GOT3 (cell line): ENCODE data around the gene CLDN20.

ENCODE experiments used
- DNase-seq: peaks from one replicate; lab custom pipeline; 2025; ENCODE audit warnings: mixed read lengths; lab: John Stamatoyannopoulos, UW

CLDN20 gene

GRCh38 chr6:155269765-155270164 is 6.0 kb downstream of the CLDN20 start:
- no peak for DNase-seq

GRCh38 chr6:155270561-155271091 is 6.8 kb downstream of the CLDN20 start:
- no peak for DNase-seq

GRCh38 chr6:155271145-155271544 is 7.3 kb downstream of the CLDN20 start:
- DNase-seq: no peak

DNA sequence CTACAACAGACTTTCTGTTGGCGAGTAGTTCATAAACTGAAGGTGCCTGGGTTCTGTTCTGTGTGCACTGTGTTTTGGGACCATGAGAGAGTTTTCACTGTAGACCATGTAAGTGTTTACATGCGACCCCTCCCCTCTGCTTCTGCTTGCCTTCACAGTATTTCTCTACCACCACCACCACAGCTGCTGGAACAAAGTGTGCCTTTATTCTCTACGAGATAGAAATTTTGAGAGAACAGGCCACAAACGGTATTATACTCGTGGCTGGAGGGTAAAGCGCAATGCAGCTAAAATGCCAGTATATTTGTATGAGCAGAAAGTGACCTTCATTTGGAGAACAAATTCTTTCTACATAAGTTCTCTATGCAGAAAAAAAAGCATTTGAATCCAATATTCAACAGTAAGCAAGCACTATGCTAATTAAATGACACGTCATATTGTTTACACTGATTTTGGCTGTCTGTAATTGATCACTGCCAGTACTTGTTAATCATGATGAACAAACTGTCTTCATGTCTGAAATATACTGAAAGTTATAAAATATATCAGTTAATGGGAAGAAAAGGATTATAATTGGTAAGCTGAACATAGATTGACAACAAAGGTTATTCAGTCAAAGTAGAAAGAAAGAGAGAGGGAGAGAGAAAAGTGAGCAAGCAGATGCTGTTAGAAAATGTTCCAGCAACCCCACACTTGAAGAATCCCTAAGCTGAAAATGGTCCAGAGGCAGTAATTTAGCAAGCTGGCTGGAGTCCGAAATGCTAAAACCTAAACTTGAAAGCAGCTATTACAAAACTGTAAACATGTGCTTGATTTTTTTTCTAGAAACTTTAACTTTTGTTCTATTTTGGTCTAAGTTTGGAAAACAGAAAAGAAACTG is 8.8 kb downstream of the CLDN20 start:
- no peak for DNase-seq

- DNase-seq: no peak
Measured at GRCh38 chr6:155273431-155273830, 9.6 kb downstream of the CLDN20 start.

- DNase-seq: no peak
Measured at GRCh38 chr6:155274106-155274505, 10.3 kb downstream of the CLDN20 start.

DNA sequence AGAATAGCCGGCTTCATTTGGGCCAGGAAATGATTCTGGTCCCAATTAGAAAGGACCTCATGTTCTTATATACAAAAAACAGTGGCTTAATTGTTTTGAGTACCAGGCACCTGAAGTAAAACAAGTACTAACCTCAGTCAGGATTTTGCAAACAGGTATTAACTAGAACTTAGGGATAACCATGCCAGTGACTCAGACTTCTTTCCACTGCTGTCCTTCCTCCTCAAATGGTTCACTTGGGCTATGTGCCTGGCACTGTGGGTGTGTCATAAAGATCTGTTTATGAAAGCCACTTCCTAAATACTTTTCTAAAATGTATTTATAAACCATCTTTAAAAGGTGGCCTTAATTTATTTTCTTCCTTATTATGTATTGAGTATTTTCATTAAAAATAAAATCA is 10.7 kb downstream of the CLDN20 start:
- no peak for DNase-seq

- DNase-seq: no peak
Measured at GRCh38 chr6:155275808-155276480, 12.1 kb downstream of the CLDN20 start.

- DNase-seq: no peak
Measured at GRCh38 chr6:155276638-155277037, 12.8 kb downstream of the CLDN20 start.

DNA sequence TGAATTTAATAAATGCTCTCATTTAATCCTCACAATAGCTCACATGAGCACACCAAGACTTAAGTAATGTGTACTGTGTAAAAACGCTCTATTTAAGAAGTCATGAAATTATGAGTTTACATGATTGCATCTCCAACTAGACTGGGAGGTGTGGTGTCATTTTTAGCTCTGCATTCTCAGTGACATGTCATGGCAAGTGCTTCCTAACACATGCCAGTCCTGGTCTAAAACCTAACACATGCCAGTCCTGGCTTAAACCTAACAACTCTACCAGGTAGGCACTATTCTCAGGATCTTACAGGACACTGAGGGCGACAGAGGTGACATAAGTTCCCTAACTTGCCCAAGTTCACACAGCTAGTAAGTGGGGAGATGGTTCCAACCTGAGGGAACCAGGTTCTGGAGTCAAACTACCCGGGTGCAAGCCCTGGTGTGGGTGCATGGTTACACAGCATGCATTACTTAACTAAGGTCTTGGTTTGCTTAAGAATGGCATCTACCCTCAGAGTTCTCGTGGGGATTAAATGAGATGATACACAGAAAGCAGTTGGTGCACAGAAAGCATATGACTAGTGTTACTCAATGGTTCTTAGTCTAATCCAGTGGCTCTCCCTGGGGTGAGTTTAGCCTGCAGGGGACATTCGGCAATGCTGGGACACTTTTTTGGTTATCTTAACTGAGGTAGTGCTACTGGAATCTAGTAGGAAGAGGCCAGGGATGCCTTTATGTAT is 14.7 kb downstream of the CLDN20 start:
- no peak for DNase-seq

- DNase-seq: no peak
Measured at GRCh38 chr6:155284775-155285174, 21.0 kb downstream of the CLDN20 start.

DNA sequence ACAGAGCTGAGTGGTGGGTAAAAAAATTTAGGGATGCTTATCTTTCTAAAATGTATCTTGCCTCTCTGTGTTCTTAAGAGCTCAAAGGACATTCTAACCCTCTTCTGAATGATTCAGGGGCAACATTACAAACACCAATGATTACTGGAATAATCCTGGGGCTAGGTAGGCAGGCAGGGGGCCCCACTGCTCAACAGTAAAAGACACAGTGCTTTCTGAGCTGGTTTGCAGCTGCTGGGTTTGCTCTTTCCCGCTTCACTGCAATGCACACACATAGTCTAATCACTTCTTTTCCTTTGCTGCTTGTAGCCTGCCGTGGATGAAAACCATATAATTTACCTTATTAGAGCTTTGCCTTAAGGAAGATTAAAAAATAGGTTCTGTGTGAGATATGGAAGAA is 23.9 kb downstream of the CLDN20 start:
- DNase-seq: no peak

DNA sequence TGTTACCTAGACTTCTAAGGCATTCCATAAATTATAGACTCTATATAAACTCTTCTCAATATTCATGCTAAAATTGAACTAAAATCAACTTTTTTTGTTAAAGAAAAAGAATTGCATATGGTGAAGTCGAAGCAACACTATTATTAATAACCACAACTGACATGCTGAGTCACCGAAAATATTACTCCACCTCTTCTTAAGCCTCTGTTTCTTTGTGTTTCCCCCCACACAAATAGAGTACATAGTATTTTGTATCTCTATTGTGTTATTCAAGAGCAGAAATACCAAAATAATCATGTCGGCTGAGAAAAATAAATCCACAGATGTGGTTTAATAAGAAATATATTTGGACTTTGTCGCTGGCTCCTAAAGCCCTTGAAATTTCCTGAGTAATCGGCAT is 26.7 kb downstream of the CLDN20 start:
- DNase-seq: no peak

- DNase-seq: no peak
Measured at GRCh38 chr6:155291291-155291690, 27.5 kb downstream of the CLDN20 start.

DNA sequence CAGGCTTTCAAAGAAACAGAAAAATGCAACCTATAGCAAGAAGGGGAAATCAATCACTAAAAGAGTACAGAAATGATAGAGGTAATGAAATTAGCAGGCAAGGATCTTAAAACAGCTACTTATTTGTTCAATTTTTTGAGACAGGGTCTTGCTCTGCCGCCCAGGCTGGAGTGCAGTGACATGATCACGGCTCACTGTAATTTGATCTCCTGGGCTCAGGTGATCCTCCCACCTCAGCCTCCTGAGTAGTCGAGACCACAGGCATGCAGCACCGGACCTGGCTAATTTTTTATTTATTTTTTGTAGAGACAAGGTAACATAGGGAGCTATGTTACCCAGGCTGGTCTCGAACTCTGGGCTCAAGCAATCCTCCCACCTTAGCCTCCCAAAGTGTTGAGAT is 28.9 kb downstream of the CLDN20 start:
- no peak for DNase-seq

- DNase-seq: no peak
Measured at GRCh38 chr6:155297669-155298068, 33.9 kb downstream of the CLDN20 start.

DNA sequence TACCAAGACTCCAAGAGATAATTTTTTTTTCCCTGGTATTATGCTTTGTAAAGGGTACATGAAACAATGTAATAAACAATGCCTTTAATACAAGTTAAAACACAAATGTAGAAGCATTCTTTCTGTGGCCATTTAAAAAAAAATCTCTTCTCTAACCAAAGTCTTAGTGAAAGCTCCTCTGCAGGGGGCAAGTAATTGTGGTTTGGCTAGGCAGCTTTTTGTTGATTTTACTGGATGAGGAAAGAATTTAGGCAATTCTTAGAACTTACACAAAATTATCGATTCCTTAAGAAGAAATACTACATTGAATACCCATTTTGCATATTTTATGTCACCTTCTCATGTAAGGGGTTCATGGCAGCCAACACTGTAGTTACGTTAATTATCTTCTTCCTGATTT is 38.1 kb downstream of the CLDN20 start:
- DNase-seq: no peak

- no peak for DNase-seq
Measured at GRCh38 chr6:155303361-155303870, 39.6 kb downstream of the CLDN20 start.

GRCh38 chr6:155306958-155307357 is 43.1 kb downstream of the CLDN20 start:
- DNase-seq: no peak

DNA sequence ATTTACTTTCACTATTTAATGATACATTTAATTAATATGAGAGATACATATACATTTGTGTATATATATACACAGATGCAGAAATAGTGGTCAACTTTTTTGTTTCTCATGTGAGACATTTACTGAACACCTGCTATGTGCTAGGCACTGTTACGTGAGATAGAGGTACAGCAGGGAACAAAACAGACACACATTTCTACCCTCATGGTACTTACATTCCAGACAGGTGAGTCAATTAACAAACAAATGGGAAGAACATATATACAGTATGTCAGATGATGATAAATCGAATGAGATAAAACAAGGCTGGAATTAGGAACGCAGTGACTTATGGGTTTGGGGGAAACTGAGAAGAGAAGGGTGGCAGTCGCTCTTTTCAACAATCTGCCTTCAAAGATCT is 45.3 kb downstream of the CLDN20 start:
- no peak for DNase-seq

DNA sequence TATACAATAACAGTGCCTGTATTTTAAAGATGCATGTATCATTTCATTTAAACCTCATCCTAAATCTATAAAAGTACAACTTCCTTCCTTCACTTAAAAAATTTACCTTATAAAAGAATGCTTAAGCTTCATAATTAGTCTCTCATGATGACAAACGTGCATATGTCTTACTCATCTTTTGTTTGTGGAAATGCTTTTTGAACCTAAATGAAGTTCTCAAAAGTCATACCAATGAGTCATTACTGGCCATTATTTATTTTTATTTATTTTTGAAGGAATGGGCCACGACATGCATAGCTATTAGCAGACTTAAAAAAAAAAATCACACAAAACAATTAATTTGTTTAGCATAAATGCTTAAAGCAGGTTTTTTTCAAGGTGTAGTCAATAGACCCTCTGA is 46.8 kb downstream of the CLDN20 start:
- no peak for DNase-seq

DNA sequence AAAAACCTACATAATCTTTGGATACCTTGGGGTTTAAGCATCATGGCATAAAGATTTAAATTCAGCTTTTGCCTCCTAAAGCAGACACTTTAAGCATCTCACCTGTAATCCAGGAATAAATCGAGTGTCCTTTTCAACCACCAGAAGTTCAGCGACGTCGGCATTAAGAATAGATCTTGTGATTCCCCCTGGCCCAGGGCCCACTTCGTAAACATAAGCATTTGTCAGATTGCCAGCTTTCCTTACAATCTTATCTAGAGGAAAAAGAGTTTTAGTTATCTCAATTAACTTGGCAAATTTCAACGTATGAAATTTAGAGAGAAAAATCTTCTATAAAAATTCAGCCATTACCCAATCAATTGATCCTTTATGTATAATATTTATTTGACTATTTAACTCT is 47.3 kb downstream of the CLDN20 start:
- no peak for DNase-seq
